GM12801 (cell line): ENCODE measurements around the gene CDCA5.

Source experiments
- TF ChIP-seq, protein P1 (sequence below): IDR thresholded peaks from one replicate; pipeline ENCODE4 v1.5.1; 2011; ENCODE audit warnings: control low read depth; ENCODE audit not compliant: insufficient read length; ENCODE audit errors: extremely low read depth

The CDCA5 gene, protein sequence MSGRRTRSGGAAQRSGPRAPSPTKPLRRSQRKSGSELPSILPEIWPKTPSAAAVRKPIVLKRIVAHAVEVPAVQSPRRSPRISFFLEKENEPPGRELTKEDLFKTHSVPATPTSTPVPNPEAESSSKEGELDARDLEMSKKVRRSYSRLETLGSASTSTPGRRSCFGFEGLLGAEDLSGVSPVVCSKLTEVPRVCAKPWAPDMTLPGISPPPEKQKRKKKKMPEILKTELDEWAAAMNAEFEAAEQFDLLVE

DNA sequence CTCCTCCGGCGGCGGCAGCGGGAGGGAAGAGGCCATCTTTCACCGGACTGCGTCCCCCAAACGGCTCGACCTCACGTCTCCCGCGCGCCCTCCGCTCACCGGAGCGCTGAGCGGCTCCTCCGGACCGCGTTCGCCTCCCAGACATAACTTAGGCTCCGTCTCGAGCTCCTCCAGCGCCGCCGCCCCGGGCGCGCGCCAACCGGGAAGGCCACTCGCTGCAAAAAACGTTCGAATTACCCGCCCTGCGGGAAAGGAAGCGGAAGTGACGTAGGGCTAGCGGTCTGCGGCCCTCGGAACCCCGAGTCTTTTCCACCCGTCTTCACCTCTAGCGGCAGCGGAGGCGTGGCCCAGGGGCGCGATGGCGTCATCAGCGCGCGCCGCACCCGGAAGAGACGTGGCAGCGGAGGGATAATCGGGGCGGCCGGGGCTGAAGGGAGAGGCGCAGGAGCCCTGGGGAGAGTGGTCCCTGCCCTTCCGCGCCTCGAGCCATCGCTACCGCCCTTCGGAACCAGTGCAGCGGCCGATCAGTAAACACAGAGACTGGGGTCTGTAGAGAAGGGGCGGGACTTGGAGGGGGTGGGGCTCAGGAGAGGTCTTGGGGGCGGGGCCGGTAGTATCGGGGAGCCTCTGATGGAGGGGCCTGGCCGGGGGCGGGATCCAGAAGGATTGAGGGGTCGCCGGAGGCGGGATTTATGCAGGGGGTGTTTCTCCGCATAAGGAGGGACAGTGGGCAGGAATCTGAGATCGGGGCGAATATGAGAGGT is at the start of gene CDCA5, which contains the start of gene ZFPL1:
CDCA5 (minus strand) TSS at position 207 of the 764 bp plus-strand sequence; CDS start at position 145, 62 bp downstream.
ZFPL1 (plus strand) TSS at position 389 of the 764 bp plus-strand sequence. CDS start 477 bp downstream, outside the sequence.
- TF ChIP-seq, protein P1, sequence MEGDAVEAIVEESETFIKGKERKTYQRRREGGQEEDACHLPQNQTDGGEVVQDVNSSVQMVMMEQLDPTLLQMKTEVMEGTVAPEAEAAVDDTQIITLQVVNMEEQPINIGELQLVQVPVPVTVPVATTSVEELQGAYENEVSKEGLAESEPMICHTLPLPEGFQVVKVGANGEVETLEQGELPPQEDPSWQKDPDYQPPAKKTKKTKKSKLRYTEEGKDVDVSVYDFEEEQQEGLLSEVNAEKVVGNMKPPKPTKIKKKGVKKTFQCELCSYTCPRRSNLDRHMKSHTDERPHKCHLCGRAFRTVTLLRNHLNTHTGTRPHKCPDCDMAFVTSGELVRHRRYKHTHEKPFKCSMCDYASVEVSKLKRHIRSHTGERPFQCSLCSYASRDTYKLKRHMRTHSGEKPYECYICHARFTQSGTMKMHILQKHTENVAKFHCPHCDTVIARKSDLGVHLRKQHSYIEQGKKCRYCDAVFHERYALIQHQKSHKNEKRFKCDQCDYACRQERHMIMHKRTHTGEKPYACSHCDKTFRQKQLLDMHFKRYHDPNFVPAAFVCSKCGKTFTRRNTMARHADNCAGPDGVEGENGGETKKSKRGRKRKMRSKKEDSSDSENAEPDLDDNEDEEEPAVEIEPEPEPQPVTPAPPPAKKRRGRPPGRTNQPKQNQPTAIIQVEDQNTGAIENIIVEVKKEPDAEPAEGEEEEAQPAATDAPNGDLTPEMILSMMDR: no peak

DNA sequence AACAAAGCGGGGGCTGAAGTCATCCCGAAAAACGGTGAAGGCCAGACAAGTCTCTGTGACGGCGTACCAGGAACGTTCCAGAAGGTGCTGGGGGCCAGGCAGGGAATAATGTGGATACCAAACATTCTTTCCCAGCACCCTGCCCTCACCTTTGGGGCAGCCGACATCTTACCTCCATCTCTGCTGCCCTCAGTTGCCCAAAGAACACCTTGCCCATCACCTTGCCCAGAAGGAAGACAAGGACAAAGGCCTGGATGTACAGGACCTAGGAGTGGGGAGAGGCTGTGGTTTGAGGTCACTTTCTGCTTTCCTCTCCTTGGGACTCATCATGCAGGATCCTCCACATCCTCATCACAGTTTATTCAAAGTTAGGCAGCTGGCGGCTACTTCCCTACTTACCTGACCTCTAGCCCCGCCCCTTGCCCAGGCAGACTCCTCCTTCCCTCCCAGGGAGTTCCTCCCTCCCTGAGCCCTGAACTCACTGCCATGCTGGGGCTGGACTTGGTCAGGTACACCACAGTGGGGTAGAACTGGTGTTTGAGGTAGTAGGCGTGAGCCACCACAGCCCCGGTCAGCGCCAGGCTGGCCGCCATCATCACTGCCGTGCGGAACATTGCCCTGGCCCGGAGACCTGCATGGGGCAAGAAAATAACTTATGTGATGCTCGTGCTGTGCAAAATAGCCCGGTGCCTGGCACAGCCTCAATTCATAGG is 49.3 kb upstream of the CDCA5 start:
- TF ChIP-seq, protein P1: no peak

DNA sequence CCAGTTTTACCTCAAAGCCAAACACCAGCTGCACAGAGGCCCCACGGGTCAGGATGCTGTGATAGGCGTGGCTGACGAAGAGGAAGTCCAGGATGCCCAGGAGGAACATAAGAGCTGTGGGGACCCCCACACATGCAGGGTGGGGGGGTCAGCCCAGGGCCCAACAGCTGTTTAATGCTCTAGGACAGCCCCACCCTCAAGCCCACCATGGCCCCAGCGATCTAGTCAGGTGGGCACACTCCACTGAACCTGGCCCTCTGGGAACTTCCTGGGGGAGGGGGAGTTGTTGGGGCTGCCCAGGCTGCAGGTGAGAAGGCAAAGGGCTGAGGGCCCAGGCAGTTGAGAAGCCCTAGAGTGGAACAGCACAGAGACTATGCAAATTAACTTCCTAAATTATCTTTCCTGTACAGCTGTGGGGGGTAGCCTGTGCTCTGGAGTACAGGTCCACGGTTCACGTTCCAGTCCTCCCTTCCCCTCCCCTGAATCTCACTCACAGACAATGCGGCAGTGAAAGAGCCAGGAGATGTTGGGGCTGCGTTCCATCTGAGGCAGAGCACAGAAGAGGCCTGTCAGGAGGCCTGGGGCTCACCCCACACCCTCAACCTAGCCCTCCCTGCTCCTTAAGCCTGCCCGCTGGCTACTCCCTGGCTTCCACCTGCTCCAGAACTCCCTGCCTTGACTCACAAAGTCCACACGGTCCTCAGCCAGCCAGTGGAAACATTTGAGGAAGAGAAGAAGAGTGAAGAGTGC is 48.6 kb upstream of the CDCA5 start:
- TF ChIP-seq, protein P1: no peak

DNA sequence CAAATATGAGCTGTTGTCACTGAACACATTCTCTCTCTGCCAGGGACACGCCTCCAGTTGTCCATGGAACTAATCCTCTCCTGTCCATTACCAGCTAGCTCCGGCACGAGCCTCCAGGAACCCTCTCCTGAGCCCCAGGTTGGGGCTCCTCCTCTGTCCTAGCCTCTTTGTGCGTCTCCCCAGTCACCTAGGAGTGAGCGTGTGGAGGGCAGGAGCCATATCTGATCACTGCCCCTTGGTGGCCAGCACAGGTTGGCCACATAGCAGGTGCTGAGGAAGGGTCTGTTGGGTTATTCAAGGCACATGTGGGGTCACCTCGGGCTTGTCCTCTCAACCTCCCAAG is 48.0 kb upstream of the CDCA5 start:
- TF ChIP-seq, protein P1: no peak

DNA sequence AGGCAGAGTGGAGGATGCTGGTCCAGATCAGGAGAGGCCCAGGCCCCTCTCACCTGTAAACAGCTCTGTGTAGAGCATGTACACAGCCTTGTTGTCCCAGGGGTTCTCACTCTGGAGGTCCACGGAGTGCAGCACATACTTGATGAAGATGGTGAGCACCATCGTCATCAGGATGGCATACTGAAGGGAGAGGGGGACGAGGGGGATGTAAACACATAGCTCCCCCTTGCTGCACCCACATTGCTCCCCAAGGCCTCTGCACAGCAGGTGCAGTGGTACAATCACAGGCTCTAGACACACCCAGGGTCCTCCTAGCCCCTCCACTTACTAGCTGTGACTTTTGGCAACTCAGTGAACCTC is 47.6 kb upstream of the CDCA5 start:
- TF ChIP-seq, protein P1: no peak

DNA sequence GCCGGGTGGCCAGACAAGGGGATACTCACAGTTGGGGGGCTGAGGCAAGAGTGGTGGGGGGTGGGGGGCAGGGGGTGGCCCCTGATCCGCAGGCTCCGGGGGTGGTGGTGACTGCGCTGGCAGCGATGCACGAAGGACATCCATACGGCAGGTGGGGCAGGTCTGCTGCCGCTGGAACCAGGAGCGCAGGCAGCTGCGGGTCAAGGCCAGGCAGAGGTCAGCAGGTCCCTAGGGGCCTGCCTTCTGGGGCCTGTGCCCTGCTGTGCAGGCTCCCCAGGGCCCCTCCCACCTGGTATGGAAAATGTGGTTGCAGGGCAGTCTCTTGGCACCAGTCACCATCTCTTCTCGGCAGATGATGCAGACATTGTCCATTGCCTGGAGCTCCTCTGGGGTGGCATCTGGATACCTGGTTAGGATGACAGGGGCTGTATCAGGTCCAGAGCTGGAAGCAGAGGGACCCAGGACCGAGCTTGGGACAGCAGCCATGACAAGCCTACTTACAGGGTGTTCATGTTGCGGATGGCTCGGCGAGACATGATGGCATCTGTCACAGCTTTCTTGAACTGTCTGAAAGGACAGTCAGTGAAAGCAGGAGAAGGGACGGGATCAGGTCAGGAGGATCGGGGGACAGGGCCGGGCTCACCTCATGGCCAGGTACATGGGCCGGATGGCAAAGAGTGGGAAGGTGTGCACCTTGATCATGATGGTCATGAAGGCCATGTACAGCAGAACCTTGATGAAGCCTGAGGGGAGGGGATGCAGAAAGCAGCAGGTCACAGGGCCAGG is 47.0 kb upstream of the CDCA5 start:
- TF ChIP-seq, protein P1: no peak
